GM19023 (cell line): ENCODE measurements around the gene TSHZ2.

ENCODE experiments used
- ATAC-seq: cut with Tn5 transposase; IDR thresholded peaks from one replicate; pipeline ENCODE4 v1.9.1; 2021; ENCODE audit warnings: mild to moderate bottlenecking, moderate library complexity; ENCODE audit not compliant: unreplicated experiment

Gene TSHZ2

GRCh38 chr20:53055367-53056067, 83.4 kb downstream of the TSHZ2 start:
- ATAC-seq = no peak

- ATAC-seq = no peak
These were observed 85.4 kb downstream of the TSHZ2 start for GRCh38 chr20:53057579-53057978.

- ATAC-seq = no peak
These were observed 87.7 kb downstream of the TSHZ2 start for GRCh38 chr20:53059848-53060247.

- no peak for ATAC-seq
These were observed 89.3 kb downstream of the TSHZ2 start for GRCh38 chr20:53061192-53062108.

GRCh38 chr20:53064935-53065334, 92.8 kb downstream of the TSHZ2 start:
- ATAC-seq = no peak

- no peak for ATAC-seq
These were observed 96.1 kb downstream of the TSHZ2 start for GRCh38 chr20:53068241-53068640.

GRCh38 chr20:53069132-53069531, 97.0 kb downstream of the TSHZ2 start:
- ATAC-seq = no peak

- ATAC-seq = no peak
These were observed 98.1 kb downstream of the TSHZ2 start for GRCh38 chr20:53070224-53070623.

GRCh38 chr20:53070706-53071392, 98.7 kb downstream of the TSHZ2 start:
- no peak for ATAC-seq

GRCh38 chr20:53071833-53072232, 99.7 kb downstream of the TSHZ2 start:
- no peak for ATAC-seq

GRCh38 chr20:53072923-53073579, 100.9 kb downstream of the TSHZ2 start:
- ATAC-seq = no peak

GRCh38 chr20:53073636-53074415, 101.7 kb downstream of the TSHZ2 start:
- no peak for ATAC-seq

GRCh38 chr20:53074811-53075314, 102.7 kb downstream of the TSHZ2 start:
- no peak for ATAC-seq

- ATAC-seq = no peak
These were observed 104.5 kb downstream of the TSHZ2 start for GRCh38 chr20:53076668-53077067.

GRCh38 chr20:53077373-53078205, 105.4 kb downstream of the TSHZ2 start:
- no peak for ATAC-seq

GRCh38 chr20:53078761-53079160, 106.6 kb downstream of the TSHZ2 start:
- ATAC-seq = no peak

- no peak for ATAC-seq
These were observed 107.1 kb downstream of the TSHZ2 start for GRCh38 chr20:53079261-53079691.

GRCh38 chr20:53079828-53080686, 107.9 kb downstream of the TSHZ2 start:
- no peak for ATAC-seq
